Right lobe of liver (tissue), 4 donors: Measurements from ENCODE around the gene AWAT1.

Experiments used
- CTCF ChIP-seq, 4 donors: fragments of 200-600 bp in 3 of 4; fragments of 450-650 bp in 1 of 4; IDR thresholded peaks; one replicate each; pipeline versions ENCODE4 v1.5.1 to v1.8.0; 2016 to 2022; ENCODE audit warnings: antibody characterized with exemption in 4 of 4, mild to moderate bottlenecking in 2 of 4
- POLR2A ChIP-seq: fragments of 450-650 bp; IDR thresholded peaks from one replicate; pipeline ENCODE4 v1.6.1; 2017; ENCODE audit warnings: antibody characterized with exemption, mild to moderate bottlenecking
- donor health status: DM: no; HTN: no; CAD: no.
- donor health status: DM: no; HTN: no; CAD: no.
- donor health status: DM: no; HTN: yes; CAD: no.

DNA sequence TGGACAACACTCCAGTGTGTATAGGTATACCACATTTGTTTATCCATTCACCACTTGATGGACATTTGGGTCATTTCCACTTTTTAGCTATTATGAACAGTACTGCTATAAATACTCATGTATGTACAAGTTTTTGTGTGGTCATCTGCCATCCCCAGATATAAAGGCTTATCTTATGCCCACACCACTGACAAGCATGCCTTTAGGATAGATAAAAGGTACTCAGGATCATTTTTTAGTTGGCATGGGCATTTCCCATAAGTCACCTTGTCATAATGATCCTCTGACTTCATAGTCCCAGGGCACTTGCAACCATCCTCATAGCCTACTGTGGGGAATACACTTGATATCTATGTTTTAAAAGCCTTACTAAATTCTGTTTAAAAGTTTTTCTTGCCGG, 6.3 kb downstream of the AWAT1 start:
- no peak for TF ChIP-seq POLR2A
- no peak for TF ChIP-seq CTCF (IDR thresholded peaks at IDR 0.05)
